Heart right ventricle (tissue), 16 donors: ENCODE data around the gene KDELR3. TPM values are rescaled to one million over a fixed set of nuclear protein-coding genes. Genes with fewer than 3 reads are reported as not detected.

Experiments
- ATAC-seq, 8 donors: fragments of 200-7000 bp; cut with Tn5 transposase; one replicate each; pipeline ENCODE4 v1.9.1; 2020; ENCODE audit warnings: mild to moderate bottlenecking in 8 of 8, moderate library complexity in 8 of 8, moderate number of reproducible peaks in 1 of 8
- DNase-seq, 2 donors: peaks; one replicate each; pipeline ENCODE4 v3.0.0-alpha.2; 2020
- H3K27ac ChIP-seq, 10 donors: fragments of 200-600 bp; sonication (generic) in 2 of 10; one replicate each; pipeline versions ENCODE4 v1.5.0 to v1.8.0; 2020 to 2022; ENCODE audit warnings: mild to moderate bottlenecking in 3 of 10
- H3K27me3 ChIP-seq, 7 donors: fragments of 200-600 bp; one replicate each; pipeline ENCODE4 v1.8.0; 2021 to 2022; ENCODE audit warnings: mild to moderate bottlenecking in 2 of 7
- H3K36me3 ChIP-seq, 9 donors: fragments of 200-600 bp; sonication (generic) in 1 of 9; one replicate each; pipeline versions ENCODE4 v1.5.0 to v1.8.0; 2020 to 2022; ENCODE audit warnings: mild to moderate bottlenecking in 2 of 9
- H3K4me1 ChIP-seq, 9 donors: fragments of 200-600 bp; sonication (generic) in 1 of 9; one replicate each; pipeline versions ENCODE4 v1.5.0 to v1.8.0; 2020 to 2022; ENCODE audit warnings: mild to moderate bottlenecking in 4 of 9
- H3K4me3 ChIP-seq, 10 donors: fragments of 200-600 bp; sonication (generic) in 2 of 10; one replicate each; pipeline versions ENCODE4 v1.5.0 to v1.8.0; 2020 to 2022; ENCODE audit warnings: mild to moderate bottlenecking in 7 of 10, moderate library complexity in 2 of 10
- H3K9me3 ChIP-seq, 11 donors: fragments of 200-600 bp in 10 of 11; sonication (generic) in 2 of 11; one replicate each; pipeline versions ENCODE4 v1.5.0 to v1.8.0; 2013 to 2022; ENCODE audit warnings: mild to moderate bottlenecking in 2 of 11, control low read depth in 1 of 11, moderate library complexity in 1 of 11
- CTCF ChIP-seq, 9 donors: fragments of 200-600 bp; sonication (generic) in 2 of 9; IDR thresholded peaks; one replicate each; pipeline versions ENCODE4 v1.5.0 to v1.8.0; 2021 to 2022; ENCODE audit warnings: antibody characterized with exemption in 9 of 9, mild to moderate bottlenecking in 5 of 9, moderate library complexity in 1 of 9
- WGBS, 2 donors: extraction: QIAGEN DNeasy Blood & Tissue Kit; methylation state at CpG; one replicate each; pipeline ENCODE4 v1.1.7; 2013; ENCODE audit warnings: inconsistent platforms in 1 of 2; 5-methylcytosine and 5-hydroxymethylcytosine counted together
- intact Hi-C, 10 donors: fragments of 100-400 bp; cut with DNase I; formaldehyde crosslinking; loops; one replicate each; pipeline versions ENCODE4 v1.11.1 to v1.14.2; 2022
- polyA plus RNA-seq, 2 donors: library from polyadenylated mRNA; stranded (reverse); fragments of 200-250 nt; gene quantifications; one replicate each; pipeline ENCODE4 v1.2.3, GENCODE V29; 2013
- total RNA-seq, 10 donors: library from RNA; stranded (reverse); fragmentation: NEBNext Ultra II Directional in 3 of 10; extraction: Animal tissue kit (Norgen Biotek cat#: 25700) in 3 of 10; gene quantifications; one replicate each; pipeline versions ENCODE4 v1.2.1 to v1.2.4, GENCODE V29; 2021 to 2023
- donor health status: Arrhythmogenic right ventricular cardiomyopathy.
- donor health status: ischemic (EF 13 %, LVEDD 7.1; RV severe dilation, severe dysfunction).
- donor health status: healthy with polysubstance abuse.
- donor health status: DM: no; HTN: yes; CAD: no.
- donor health status: DM: no; HTN: no; CAD: no.
- donor health status: ischemic (EF 25% LVEDD 6.9; RV normal size, moderate dysfunction).
- donor health status: ischemic (EF 25% LVEDD 5.7; RV mildly dilated, moderate dysfunction).
- donor health status: healthy.
- donor health status: DM: yes; HTN: yes; CAD: no.
- donor health status: Ischemic cardiomyopathy.
- donor health status: ischemic (EF 35%, LVEDD 5.7; RV mildly dilated, moderate dysfunction).
- donor health status: nonischemic (EF 11% LVEDD 7.7; RV severe dilation, severe dysfunction).
- donor health status: DM: yes; HTN: yes; CAD: no.
- donor health status: PGD.
- donor health status: ischemic (EF 29% LVEDD 5.4; RV normal size, mild dysfunction).
- donor health status: nonischemic (EF 23%, LVEDD 6.1; RV moderate dilation, normal function).

The KDELR3 gene
- total and polyA plus RNA-seq, 12 donors, result 3.4 to 12.9 (median 9.0) TPM

DNA sequence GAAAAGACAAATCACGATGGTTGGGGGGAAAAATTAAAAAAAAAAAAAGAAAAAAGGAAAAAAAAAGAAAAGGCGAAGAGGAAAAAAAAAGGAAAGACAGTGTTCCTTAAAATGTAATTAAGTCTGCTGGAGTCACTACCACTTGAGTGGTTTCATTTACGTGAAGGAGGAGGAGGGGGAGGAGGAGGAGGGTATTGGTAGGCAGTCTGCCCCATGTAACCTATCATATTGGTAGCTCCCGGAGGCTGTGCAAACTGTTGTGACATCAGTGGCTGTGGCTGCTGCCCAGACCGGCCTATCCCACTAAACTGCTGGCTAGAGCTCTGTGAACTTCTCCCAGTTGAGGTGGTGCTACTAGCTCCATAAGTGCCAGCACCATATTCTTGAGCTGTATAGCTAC is 17.9 kb downstream of the KDELR3 start:
- DNase-seq (no peak), ATAC-seq (peak in 5 of 8 donors; percentile 9 to 45 (median 37))
- 59 to 67% methylated on average over 5 of the region's 5 CpGs for WGBS, 2 donors
- intact Hi-C loops, result no loop called here
- Histone ChIP-seq H3K4me3 (no peak overlapping the region), H3K9me3 (no peaks in the 10 kb centered on the region), H3K27ac (no peak overlapping the region), H3K27me3 (no peaks in the 10 kb centered on the region), H3K36me3 (peaks cover 6 to 100% (median 97%) of the 10 kb centered on the region in 9 donors), H3K4me1 (peaks cover 0 to 40% (median 9%) of the 10 kb centered on the region in 9 donors)
- TF ChIP-seq CTCF (IDR thresholded peaks at IDR 0.05), result no peak

- DNase-seq (no peak), ATAC-seq (no peak)
- peaks cover 13 to 100% (median 97%) of the 10 kb centered on the region in 9 donors for H3K36me3 ChIP-seq
- intact Hi-C loops, result no loop called here
- H3K27me3 ChIP-seq, result no peaks in the 10 kb centered on the region
- H3K9me3 ChIP-seq, result no peaks in the 10 kb centered on the region
- no peak for TF ChIP-seq CTCF (IDR thresholded peaks at IDR 0.05)
- H3K27ac ChIP-seq, result no peak overlapping the region
- no peak overlapping the region for H3K4me3 ChIP-seq
- WGBS, 2 donors, result 84 to 85% methylated on average over 6 of the region's 6 CpGs
- peaks cover 0 to 50% (median 25%) of the 10 kb centered on the region in 9 donors for H3K4me1 ChIP-seq
Observed at GRCh38 chr22:38487946-38488345, 20.1 kb downstream of the KDELR3 start.

GRCh38 chr22:38489142-38489541 is 21.2 kb downstream of the KDELR3 start:
- 91 to 93% methylated on average over 17 of the region's 17 CpGs for WGBS, 2 donors
- H3K4me3 ChIP-seq, result no peak overlapping the region
- DNase-seq, result no peak
- no peak overlapping the region for H3K27ac ChIP-seq
- no peaks in the 10 kb centered on the region for H3K27me3 ChIP-seq
- no peak for ATAC-seq
- H3K9me3 ChIP-seq, result no peaks in the 10 kb centered on the region
- H3K36me3 ChIP-seq, result peaks cover 17 to 100% (median 98%) of the 10 kb centered on the region in 9 donors
- no peak for TF ChIP-seq CTCF (IDR thresholded peaks at IDR 0.05)
- intact Hi-C loops, result no loop called here
- peaks cover 0 to 56% (median 27%) of the 10 kb centered on the region in 9 donors for H3K4me1 ChIP-seq

DNA sequence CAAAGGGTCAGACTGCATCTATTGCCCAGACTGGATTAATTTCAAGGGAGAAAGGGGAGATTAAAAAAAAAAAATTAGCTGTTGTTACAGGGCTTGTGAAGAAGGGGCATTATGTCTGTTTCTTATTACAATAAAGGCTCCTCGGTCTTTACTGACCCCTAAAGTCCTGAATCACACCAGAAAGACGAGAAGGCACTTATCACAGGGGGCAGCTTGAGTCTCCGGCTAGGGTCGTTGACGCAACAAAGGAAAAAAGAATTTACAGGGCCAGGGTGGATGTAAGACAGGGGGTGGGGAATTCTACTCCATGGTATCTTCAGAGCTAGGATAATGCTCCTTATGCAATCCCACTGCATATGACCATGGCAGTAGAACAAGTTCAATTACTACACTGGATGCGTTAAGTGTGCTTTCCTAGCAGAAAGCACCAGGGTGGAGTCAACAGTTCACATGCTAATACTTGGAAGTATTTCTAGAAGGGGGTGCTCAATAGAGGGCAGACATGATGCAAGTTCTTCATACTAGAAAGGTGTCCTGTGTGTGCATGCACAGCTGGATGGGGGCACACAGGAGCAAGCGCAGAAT is 21.8 kb downstream of the KDELR3 start:
- no peaks in the 10 kb centered on the region for H3K9me3 ChIP-seq
- DNase-seq (no peak), ATAC-seq (peak in 2 of 8 donors; percentile 7 to 12)
- 80 to 84% methylated on average over 7 of the region's 7 CpGs for WGBS, 2 donors
- peaks cover 0 to 61% (median 27%) of the 10 kb centered on the region in 9 donors for H3K4me1 ChIP-seq
- H3K27me3 ChIP-seq, result no peaks in the 10 kb centered on the region
- TF ChIP-seq CTCF (IDR thresholded peaks at IDR 0.05), result no peak
- H3K27ac ChIP-seq, result peak overlapping the region in 5 of 10 donors; percentile 56 to 77 (median 61)
- intact Hi-C loops, result no loop called here
- H3K4me3 ChIP-seq, result no peak overlapping the region
- H3K36me3 ChIP-seq, result peaks cover 16 to 100% (median 98%) of the 10 kb centered on the region in 9 donors
